ENCODE measurements around the gene GTF3C2.
"Not testable (repeated sequence)": the region's sequence is repeated elsewhere in the genome, so short reads cannot be mapped to it uniquely, and the experiment has no call there.

The GTF3C2 gene

GRCh38 chr2:27372937-27373336, 16.4 kb upstream of the GTF3C2 start:
- no peak for DNase-seq

GRCh38 chr2:27370816-27371620, 14.5 kb upstream of the GTF3C2 start:
- DNase-seq, result peak; percentile 45 to 61

- peak; percentile 99 to 100 for DNase-seq
These were observed 13.7 kb upstream of the GTF3C2 start, which contains the start of the genes EIF2B4 and SNX17 for GRCh38 chr2:27370026-27370815. Gene EIF2B4 (minus strand): TSS chr2:27370338. CDS start chr2:27370314, 24 bp downstream. Gene SNX17 (plus strand): TSS chr2:27370616. CDS start chr2:27370744, 128 bp downstream.

- no peak for DNase-seq
These were observed 13.0 kb upstream of the GTF3C2 start for GRCh38 chr2:27369471-27370025.

GRCh38 chr2:27363933-27364332, 7.4 kb upstream of the GTF3C2 start:
- no peak for DNase-seq

GRCh38 chr2:27362678-27363420, 6.3 kb upstream of the GTF3C2 start:
- no peak for DNase-seq

GRCh38 chr2:27356056-27356381, 545 bp downstream of the GTF3C2 start:
- no peak for DNase-seq

GRCh38 chr2:27354597-27354927, 2.0 kb downstream of the GTF3C2 start:
- no peak for DNase-seq

GRCh38 chr2:27353762-27354596, 2.6 kb downstream of the GTF3C2 start:
- DNase-seq, result no peak

- DNase-seq, result not testable (repeated sequence)
These were observed 3.2 kb downstream of the GTF3C2 start for GRCh38 chr2:27353386-27353761.

- DNase-seq, result peak in 1 of 2 donors; percentile 26
These were observed 4.6 kb downstream of the GTF3C2 start for GRCh38 chr2:27351802-27352598.

GRCh38 chr2:27350106-27350693, 6.4 kb downstream of the GTF3C2 start:
- DNase-seq, result no peak

- no peak for DNase-seq
These were observed 8.9 kb downstream of the GTF3C2 start for GRCh38 chr2:27347641-27348040.

- DNase-seq, result no peak
These were observed 20.4 kb downstream of the GTF3C2 start for GRCh38 chr2:27336173-27336572.

- no peak for DNase-seq
These were observed 21.3 kb downstream of the GTF3C2 start for GRCh38 chr2:27335311-27335710.

GRCh38 chr2:27324720-27325119, 31.8 kb downstream of the GTF3C2 start:
- DNase-seq, result no peak

GRCh38 chr2:27323596-27324285, 32.8 kb downstream of the GTF3C2 start:
- no peak for DNase-seq

GRCh38 chr2:27322766-27323595, 33.6 kb downstream of the GTF3C2 start, which contains the start of gene MPV17:
Gene MPV17 (minus strand): TSS chr2:27323097. CDS start chr2:27322517, 580 bp downstream.
- peak; percentile 89 for DNase-seq

- peak; percentile 15 to 21 for DNase-seq
These were observed 34.2 kb downstream of the GTF3C2 start for GRCh38 chr2:27322301-27322765.
